Measurements from ENCODE around the gene TNXB.
"Not testable (repeated sequence)": the region's sequence is repeated elsewhere in the genome, so short reads cannot be mapped to it uniquely, and the experiment has no call there.

TNXB gene

DNA sequence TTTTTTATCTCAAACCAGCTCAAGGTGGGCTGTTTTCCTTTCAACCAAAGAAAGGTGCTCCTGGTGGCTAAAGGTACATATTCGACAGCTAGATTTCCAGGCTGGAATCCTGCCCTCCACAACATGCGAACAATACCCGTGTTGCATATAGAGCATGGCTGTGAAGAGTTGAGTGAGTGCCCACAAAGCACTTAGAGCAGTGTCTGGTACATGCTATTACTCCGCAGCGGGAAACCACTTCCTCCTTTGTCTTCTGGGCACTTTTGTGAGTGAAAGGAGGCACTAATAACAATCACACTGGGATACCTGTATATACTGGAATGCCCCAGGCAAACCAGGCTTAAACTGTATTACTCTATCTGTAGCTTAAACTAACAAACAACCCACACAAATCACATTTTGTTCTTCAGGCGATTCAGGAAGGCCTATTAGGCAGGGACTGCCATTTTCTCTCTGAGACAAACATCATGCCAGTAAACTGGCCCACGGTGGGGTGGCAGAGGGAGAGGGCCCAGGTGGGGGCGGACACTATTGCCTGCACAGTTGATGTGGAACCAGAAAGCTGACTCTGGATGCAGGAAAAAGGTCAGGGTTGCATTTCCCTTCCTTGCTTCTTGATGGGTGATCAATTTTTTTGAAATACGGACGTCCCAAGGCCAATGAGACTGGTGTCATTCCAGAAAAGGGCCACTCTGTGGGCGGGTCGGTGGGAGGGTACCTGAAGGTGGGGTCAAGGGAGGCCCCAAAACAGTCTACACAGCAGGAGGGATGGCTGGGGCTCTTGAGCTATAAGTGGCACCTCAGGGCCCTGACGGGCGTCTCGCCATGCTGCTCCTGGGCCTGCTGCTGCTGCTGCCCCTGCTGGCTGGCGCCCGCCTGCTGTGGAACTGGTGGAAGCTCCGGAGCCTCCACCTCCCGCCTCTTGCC is 71.3 kb downstream of the TNXB start, which contains the start of gene CYP21A2:
Gene CYP21A2, plus strand, starts transcription at position 818 of the 927 bp plus-strand sequence. Its CDS starts 8 bp downstream, at position 826.
- not testable (repeated sequence) for DNase-seq

DNA sequence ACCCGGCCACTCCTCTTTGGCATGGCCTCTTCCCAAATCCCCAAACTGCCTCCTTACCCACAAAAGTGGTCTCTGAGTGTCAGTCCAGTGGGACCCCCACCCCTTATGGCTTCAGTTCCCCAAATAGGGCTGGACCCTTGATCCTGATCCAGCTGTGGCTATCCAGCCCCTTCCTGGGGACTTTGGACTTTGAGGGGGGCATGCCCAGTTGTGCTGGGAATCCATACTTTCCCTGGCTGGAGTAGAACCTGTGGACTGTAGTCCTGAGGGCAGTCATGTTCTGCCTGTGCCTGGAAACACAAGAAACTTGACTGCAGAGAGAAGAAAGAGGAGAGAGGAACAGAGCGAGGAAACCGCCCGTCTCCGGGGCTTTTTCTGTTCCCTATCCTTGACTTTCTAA is 72.0 kb downstream of the TNXB start:
- DNase-seq = not testable (repeated sequence)

DNA sequence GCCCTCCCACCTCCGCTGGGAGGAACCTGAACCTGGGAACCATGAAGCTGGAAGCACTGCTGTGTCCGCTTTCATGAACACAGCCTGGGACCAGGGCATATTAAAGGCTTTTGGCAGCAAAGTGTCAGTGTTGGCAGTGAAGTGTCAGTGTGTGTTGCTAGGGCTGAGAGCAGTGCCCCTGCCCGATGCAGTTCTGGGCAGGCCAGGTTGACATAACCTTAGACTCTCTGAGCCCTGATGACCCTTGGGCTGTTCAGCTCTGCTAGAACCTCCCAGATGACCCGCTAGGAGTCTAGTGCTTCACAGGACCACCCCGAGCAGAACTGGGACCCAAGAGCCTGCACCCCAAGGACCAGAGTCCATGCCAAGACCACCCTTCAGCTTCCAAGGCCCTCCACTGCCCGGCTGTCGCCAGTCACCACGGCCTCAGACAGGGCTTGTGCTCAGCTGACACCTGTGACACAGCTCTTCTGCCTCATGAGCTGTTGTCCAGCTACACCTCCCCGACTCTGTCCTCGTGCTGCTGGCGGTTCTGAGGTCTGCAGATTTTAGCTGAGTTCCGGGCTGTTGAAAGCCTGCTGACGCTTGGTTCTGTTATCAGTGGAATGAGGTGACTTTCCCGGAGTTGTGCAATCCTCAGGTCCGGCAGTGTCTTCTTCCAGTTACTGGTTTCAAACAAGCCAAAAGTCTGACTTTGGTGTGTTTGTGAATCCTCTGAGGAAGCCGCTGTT is 73.7 kb downstream of the TNXB start:
- not testable (repeated sequence) for DNase-seq

DNA sequence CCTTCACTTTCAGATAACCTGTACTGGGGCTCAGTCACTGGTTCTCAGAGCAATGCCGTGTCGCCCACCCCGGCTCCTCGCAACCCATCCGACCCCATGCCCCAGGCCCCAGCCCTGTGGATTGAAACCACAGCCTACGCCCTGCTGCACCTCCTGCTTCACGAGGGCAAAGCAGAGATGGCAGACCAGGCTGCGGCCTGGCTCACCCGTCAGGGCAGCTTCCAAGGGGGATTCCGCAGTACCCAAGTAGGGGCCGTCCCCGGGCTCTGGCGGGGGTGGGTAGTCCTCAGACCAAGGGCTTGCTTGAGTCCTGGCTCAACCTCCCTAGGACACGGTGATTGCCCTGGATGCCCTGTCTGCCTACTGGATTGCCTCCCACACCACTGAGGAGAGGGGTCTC is 79.6 kb downstream of the TNXB start:
- not testable (repeated sequence) for DNase-seq

DNA sequence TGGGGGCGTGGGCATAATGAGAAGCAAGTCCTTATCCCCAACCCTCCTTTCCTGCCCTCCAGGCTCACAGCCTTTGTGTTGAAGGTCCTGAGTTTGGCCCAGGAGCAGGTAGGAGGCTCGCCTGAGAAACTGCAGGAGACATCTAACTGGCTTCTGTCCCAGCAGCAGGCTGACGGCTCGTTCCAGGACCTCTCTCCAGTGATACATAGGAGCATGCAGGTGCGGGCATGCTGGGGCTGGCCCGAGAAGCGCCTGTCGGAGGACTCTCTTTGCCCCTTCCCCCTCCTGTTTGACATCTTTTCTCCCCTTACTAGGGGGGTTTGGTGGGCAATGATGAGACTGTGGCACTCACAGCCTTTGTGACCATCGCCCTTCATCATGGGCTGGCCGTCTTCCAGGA is 80.5 kb downstream of the TNXB start:
- DNase-seq = not testable (repeated sequence)

DNA sequence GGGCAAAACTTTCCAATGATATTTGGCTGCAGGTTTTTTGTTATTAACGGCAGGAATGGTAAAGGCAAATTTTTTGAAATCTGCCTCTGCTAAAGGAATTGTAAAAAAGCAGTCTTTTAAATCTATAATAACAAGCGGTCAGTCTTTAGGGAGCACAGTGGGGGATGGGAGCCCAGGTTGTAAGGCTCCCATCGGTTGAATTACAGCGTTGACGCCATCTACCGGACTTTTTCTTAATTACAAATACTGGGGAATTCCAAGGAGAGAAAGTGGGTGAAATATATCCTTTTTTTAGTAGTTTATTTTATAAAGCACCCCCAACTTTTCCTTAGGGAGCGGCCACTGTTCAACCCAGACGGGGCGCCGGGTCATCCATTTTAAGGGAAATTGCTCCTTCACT is 87.0 kb downstream of the TNXB start:
- not testable (repeated sequence) for DNase-seq

DNA sequence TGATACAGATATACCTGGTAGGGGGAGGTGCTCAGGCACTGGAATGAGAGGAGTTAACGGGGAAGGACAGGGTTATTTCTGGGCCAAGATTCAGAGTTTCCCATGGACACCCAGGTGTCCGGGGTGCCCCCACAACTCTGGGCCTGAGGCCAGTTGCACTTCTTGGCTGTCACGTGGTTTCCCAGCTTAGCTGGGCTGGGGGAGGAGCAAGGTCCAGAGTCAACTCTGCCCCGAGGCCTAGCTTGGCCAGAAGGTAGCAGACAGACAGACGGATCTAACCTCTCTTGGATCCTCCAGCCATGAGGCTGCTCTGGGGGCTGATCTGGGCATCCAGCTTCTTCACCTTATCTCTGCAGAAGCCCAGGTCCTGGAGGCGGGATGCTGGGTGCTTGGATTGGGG is 94.6 kb downstream of the TNXB start, which contains the start of gene C4B:
Gene C4B, plus strand, starts transcription at position 249 of the 400 bp plus-strand sequence. Its CDS starts 51 bp downstream, at position 300.
- DNase-seq = not testable (repeated sequence)

DNA sequence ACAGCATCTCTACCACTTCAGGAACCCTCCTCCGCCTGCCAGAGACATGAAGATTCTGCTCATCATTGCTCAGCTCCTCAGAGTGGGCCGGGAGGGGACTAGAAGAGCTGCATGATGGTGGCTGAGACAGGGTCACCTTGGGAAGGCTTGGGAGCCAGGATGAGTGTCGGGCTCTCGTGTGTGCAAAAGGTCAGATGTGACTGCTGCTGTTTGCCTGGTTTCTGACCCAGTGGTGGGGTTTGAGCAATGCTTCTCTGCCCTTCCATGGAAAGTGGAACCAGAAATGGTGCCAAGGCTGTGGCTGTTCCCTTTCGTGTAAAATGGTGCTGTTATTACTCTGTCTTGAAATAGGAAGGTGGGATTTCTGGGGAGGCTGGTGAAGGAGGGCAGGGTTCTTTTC is 95.4 kb downstream of the TNXB start:
- not testable (repeated sequence) for DNase-seq

DNA sequence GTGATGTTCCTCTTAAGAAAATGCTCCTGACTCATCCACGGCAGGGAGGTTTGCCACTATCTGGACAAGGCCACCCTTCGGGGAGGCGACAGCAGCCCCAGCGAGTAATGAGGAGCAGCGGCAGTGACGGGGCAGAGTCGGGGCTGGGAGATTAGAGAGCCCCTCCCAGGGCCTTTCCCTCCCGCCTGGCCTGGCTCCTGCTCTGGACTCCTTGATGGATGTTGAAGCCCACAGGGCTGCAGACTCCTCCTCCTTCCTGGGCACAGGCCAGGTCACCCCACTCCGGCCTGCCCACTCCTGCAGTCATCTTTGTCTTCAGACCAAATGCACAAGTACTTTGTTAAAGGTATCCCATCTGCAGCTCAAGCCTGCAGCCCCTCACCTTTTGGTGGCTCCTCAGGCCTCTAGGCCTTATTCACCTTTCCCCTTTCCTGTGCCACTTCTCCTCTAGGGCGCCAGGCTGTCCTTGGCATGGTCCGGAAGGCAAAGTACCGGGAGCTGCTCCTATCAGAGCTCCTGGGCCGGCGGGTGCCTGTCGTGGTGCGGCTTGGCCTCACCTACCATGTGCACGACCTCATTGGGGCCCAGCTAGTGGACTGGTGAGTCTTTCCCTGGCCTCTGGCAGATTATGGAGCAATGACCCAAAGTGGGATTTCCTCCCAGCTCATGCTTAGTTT is 96.1 kb downstream of the TNXB start:
- DNase-seq = not testable (repeated sequence)

DNA sequence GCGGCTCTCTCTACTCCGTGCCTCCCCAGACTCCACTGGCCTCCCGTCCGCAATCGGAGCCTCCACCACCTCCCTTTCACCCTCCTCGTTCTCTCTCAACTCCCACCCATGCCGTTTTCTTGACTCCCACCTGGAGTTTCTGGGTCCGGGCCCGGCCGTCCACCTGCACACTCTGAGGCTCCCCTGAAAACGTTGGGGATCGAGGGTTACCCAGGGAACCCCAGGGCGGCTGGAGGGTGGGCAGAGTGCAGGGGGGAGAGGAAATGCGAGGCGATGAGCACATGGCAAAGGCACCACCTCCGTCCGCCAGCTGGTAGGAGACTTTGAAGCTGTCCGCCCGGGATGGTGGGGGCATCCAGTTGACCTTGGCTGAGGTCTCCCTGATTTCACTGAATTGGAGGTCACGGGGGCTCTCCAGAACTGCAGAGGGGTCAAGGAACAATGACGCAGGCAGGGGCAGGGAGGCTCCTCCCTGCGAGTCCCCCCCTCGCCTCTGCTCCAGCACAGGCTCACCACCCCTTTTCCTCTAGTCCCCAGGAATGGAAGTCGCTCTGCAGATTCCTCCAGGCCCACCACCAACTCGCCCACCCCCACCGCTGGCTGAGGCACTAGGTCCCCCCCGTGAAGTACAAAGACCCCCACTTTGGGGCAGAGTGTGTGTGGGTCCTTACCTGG is 98.1 kb downstream of the TNXB start:
- not testable (repeated sequence) for DNase-seq

DNA sequence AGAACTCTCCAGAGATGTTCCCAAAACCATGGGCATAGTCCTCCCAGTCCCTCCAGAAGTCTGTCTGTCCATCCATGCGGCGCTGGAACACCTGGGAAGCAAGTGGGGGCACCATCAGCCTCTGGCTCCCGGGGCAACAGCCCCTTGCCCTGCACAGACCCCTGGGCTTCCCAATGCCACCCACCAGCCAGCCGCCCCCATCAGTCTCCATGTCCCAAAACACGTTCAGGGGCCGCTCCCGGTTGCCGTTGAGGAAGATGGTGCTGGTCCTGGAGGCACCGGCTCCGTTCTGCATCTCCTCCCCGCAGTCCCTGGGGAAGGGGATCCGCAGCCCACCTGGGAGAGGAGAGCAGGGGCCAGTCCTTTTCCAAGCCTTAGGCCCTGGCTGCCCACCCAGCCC is 99.6 kb downstream of the TNXB start:
- not testable (repeated sequence) for DNase-seq

DNA sequence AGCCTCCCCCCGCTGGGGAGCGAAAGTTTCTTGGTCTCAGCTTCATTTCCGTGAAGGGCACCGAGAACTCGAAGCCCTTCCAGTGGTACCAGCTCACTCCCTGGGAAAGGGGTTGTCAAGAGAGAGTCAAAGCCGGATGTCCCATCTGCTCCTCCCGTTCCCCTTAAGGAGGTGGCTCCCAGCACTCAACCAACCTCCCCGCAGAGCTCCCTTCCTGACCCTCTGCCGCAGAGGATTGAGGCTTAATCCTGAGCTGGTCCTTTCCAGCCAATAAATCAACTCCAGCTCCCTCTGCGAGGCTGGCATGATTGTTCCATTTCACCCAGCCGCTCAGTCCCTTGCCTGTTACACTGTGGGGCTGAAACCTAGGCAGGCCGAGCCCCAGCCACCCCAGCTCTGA is 100.5 kb downstream of the TNXB start:
- DNase-seq = not testable (repeated sequence)

DNA sequence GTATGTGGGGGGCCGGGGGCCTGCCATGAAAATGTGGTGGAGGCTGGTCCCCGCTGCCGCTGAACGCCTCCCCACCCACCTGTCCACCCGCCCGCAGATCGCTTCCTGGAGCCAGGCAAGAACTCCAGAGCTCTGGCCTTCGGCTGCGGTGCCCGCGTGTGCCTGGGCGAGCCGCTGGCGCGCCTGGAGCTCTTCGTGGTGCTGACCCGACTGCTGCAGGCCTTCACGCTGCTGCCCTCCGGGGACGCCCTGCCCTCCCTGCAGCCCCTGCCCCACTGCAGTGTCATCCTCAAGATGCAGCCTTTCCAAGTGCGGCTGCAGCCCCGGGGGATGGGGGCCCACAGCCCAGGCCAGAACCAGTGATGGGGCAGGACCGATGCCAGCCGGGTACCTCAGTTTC is 101.1 kb downstream of the TNXB start:
- not testable (repeated sequence) for DNase-seq

DNA sequence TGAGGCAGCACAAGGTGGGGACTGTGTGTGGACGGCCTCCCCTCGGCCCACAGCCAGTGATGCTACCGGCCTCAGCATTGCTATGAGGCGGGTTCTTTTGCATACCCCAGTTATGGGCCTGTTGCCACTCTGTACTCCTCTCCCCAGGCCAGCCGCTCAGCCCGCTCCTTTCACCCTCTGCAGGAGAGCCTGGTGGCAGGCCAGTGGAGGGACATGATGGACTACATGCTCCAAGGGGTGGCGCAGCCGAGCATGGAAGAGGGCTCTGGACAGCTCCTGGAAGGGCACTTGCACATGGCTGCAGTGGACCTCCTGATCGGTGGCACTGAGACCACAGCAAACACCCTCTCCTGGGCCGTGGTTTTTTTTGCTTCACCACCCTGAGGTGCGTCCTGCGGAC is 102.1 kb downstream of the TNXB start:
- not testable (repeated sequence) for DNase-seq

DNA sequence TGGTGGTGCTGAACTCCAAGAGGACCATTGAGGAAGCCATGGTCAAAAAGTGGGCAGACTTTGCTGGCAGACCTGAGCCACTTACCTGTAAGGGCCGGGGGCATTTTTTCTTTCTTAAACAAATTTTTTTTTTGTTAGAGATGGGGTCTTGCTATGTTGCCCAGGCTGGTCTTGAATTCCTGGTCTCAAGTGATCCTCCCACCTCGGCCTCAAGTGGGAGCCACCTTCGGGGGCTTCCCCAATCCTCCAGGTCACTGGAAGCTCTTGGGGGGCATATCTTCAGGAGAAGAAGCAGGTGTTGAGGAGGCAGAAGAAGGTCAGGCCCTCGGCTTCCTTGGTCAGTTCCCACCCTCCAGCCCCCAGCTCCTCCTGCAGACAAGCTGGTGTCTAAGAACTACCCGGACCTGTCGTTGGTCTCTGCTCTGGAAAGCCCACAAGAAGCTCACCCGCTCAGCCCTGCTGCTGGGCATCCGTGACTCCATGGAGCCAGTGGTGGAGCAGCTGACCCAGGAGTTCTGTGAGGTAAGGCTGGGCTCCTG is 103.1 kb downstream of the TNXB start:
- DNase-seq = not testable (repeated sequence)

DNA sequence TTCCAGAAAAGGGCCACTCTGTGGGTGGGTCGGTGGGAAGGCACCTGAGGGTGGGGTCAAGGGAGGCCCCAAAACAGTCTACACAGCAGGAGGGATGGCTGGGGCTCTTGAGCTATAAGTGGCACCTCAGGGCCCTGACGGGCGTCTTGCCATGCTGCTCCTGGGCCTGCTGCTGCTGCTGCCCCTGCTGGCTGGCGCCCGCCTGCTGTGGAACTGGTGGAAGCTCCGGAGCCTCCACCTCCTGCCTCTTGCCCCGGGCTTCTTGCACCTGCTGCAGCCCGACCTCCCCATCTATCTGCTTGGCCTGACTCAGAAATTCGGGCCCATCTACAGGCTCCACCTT is 103.6 kb downstream of the TNXB start:
- not testable (repeated sequence) for DNase-seq

DNA sequence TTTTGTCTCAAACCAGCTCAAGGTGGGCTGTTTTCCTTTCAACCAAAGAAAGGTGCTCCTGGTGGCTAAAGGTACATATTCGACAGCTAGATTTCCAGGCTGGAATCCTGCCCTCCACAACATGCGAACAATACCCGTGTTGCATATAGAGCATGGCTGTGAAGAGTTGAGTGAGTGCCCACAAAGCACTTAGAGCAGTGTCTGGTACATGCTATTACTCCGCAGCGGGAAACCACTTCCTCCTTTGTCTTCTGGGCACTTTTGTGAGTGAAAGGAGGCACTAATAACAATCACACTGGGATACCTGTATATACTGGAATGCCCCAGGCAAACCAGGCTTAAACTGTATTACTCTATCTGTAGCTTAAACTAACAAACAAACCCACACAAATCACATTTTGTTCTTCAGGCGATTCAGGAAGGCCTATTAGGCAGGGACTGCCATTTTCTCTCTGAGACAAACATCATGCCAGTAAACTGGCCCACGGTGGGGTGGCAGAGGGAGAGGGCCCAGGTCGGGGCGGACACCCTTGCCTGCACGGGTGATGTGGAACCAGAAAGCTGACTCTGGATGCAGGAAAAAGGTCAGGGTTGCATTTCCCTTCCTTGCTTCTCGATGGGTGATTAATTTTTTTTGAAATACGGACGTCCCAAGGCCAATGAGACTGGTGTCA is 104.1 kb downstream of the TNXB start:
- not testable (repeated sequence) for DNase-seq

DNA sequence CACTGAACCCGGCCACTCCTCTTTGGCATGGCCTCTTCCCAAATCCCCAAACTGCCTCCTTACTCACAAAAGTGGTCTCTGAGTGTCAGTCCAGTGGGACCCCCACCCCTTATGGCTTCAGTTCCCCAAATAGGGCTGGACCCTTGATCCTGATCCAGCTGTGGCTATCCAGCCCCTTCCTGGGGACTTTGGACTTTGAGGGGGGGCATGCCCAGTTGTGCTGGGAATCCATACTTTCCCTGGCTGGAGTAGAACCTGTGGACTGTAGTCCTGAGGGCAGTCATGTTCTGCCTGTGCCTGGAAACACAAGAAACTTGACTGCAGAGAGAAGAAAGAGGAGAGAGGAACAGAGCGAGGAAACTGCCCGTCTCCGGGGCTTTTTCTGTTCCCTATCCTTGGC is 104.7 kb downstream of the TNXB start:
- DNase-seq = not testable (repeated sequence)

DNA sequence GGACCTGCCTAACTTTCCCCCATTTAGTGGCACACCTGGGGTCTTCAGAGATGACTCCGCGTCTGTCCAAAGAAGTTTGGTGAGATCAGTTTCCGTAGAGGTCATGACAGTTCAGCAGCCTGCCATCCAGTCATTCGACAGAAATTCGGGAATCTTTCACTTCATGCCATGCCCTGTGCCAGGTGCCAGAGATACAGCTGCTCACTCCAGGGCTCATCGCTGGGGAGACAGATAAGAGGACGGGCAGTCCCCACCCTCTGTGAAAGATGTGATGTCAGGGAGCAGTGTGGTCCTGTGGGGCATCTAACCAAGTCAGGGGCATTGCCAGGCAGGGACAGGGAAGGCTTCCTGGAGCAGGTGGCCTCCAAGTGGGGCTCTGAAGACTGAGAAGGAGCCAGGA is 105.8 kb downstream of the TNXB start:
- DNase-seq = not testable (repeated sequence)

DNA sequence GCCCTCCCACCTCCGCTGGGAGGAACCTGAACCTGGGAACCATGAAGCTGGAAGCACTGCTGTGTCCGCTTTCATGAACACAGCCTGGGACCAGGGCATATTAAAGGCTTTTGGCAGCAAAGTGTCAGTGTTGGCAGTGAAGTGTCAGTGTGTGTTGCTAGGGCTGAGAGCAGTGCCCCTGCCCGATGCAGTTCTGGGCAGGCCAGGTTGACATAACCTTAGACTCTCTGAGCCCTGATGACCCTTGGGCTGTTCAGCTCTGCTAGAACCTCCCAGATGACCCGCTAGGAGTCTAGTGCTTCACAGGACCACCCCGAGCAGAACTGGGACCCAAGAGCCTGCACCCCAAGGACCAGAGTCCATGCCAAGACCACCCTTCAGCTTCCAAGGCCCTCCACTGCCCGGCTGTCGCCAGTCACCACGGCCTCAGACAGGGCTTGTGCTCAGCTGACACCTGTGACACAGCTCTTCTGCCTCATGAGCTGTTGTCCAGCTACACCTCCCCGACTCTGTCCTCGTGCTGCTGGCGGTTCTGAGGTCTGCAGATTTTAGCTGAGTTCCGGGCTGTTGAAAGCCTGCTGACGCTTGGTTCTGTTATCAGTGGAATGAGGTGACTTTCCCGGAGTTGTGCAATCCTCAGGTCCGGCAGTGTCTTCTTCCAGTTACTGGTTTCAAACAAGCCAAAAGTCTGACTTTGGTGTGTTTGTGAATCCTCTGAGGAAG is 106.4 kb downstream of the TNXB start:
- not testable (repeated sequence) for DNase-seq

DNA sequence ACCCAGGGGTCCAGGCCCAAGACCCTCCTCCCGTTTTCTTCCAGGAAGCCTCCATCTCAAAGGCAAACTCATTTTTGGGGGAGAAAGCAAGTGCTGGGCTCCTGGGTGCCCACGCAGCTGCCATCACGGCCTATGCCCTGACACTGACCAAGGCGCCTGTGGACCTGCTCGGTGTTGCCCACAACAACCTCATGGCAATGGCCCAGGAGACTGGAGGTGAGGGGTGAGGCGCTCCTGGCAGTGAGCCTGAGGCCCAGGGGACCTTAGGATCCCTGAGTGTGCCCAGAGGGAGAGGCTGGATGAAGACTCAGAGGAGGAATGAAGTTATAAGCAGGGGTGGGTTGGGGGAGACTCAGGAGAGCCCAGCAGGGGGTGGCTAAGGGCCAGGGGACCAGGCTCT is 112.8 kb downstream of the TNXB start:
- DNase-seq = not testable (repeated sequence)

All from stimulated activated CD4-positive, alpha-beta T cell treated with anti-CD3 and anti-CD28 coated beads, Interleukin-2, amount 100 ng/mL, for 48 hours (primary cell).